ENCODE results near the gene CEBPG. TPM values are rescaled to one million over a fixed set of nuclear protein-coding genes. Genes with fewer than 3 reads are reported as not detected.

CEBPG gene
- total RNA-seq, 1 donor from 2014 or later, result 19.5 TPM

DNA sequence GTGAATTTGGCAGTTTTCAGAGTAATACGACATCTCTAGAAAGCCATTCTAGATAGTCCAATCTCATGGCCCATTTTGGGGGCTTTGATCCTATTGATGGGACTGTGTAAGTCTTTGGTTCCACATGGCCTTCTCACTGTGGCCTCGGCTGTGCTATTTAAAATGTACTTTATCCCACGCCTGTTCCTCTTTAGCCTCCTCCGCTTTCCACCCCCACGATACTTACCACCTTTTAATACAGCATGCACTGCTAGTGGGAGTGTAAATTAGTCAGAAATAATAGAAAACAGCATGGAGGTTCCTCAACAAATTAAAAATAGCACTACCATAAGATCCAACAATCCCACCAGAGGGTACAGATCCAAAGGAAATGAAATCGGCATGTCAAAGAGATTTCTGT is 28.3 kb upstream of the CEBPG start:
- no peak for DNase-seq (ENCODE audit: low spot score in 2 of 2, unreplicated experiment in 2 of 2)
- Mint-ChIP-seq H3K9me3 (no peaks in the 10 kb centered on the region), H3K4me1 (peaks cover 4% of the 10 kb centered on the region), H3K36me3 (no peaks in the 10 kb centered on the region), H3K4me3 (no peak overlapping the region), H3K27ac (no peak overlapping the region), H3K27me3 (ENCODE audit: low read depth) (peaks cover 78% of the 10 kb centered on the region)
- TF ChIP-seq, protein P1, sequence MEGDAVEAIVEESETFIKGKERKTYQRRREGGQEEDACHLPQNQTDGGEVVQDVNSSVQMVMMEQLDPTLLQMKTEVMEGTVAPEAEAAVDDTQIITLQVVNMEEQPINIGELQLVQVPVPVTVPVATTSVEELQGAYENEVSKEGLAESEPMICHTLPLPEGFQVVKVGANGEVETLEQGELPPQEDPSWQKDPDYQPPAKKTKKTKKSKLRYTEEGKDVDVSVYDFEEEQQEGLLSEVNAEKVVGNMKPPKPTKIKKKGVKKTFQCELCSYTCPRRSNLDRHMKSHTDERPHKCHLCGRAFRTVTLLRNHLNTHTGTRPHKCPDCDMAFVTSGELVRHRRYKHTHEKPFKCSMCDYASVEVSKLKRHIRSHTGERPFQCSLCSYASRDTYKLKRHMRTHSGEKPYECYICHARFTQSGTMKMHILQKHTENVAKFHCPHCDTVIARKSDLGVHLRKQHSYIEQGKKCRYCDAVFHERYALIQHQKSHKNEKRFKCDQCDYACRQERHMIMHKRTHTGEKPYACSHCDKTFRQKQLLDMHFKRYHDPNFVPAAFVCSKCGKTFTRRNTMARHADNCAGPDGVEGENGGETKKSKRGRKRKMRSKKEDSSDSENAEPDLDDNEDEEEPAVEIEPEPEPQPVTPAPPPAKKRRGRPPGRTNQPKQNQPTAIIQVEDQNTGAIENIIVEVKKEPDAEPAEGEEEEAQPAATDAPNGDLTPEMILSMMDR (IDR thresholded peaks at IDR 0.05; ENCODE audit: unreplicated experiment), result no peak

DNA sequence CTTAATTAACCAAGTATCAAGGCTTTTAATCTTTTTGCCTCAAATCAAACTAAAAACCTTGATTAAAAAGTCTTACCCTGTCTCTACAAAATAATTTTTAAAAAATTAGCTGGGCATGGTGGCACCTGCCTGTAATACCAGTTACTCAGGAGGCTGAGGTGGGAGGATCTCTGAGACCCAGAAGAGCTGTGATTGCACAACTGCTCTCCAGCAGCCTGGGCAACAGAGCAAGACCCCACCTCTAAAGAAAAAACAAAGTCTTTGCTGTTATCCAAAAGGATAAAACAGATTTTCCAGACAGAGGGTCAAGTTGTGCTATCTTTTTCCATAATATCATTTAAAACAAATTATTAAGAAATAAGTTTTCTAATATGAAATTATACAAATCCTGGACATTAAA is 26.8 kb upstream of the CEBPG start:
- Mint-ChIP-seq H3K4me1 (peaks cover 4% of the 10 kb centered on the region), H3K27me3 (ENCODE audit: low read depth) (peaks cover 68% of the 10 kb centered on the region), H3K9me3 (no peaks in the 10 kb centered on the region), H3K27ac (no peak overlapping the region), H3K4me3 (no peak overlapping the region), H3K36me3 (no peaks in the 10 kb centered on the region)
- TF ChIP-seq, protein P1 (IDR thresholded peaks at IDR 0.05; ENCODE audit: unreplicated experiment), result no peak
- no peak for DNase-seq (ENCODE audit: low spot score in 2 of 2, unreplicated experiment in 2 of 2)

- Mint-ChIP-seq H3K4me3 (no peak overlapping the region), H3K27ac (no peak overlapping the region), H3K27me3 (ENCODE audit: low read depth) (peaks cover 61% of the 10 kb centered on the region), H3K9me3 (no peaks in the 10 kb centered on the region), H3K36me3 (no peaks in the 10 kb centered on the region), H3K4me1 (peaks cover 4% of the 10 kb centered on the region)
- TF ChIP-seq, protein P1 (IDR thresholded peaks at IDR 0.05; ENCODE audit: unreplicated experiment), result no peak
- no peak for DNase-seq (ENCODE audit: low spot score in 2 of 2, unreplicated experiment in 2 of 2)
Observed at GRCh38 chr19:33347300-33347699, 26.2 kb upstream of the CEBPG start.

DNA sequence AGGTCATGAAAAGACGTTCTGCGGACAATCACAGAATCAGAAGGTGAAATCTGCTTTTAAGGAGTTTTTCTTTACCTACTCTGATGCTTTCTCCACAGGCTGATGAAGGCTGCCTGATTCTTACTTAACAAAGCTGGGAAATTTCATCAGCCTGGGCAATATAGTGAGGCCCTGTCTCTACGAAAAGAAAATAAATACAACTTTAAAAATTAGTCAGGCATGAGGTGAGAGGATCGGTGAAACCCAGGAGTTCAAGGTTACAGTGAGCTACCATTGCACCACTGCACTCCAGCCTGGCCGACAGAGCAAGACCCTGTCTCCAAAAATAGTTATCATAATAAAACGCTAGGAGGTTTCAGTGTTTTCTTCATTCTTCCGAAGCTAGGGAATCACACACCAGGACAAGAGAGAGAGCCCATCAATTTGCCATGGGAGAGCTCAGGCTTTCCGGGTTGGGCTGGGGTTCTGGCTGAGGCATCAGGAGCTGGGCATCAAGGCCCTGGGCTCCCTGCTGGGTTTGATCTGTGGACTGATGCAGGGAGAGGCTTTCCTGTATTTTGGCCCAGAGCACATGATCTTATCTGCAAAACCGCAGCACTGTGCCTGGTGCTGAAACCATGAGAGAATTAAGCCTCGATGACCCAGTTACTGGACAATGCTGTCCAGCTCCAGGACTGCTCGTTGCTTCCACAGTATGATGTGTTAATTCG is 25.1 kb upstream of the CEBPG start:
- TF ChIP-seq, protein P1 (IDR thresholded peaks at IDR 0.05; ENCODE audit: unreplicated experiment), result no peak
- H3K9me3 Mint-ChIP-seq, result no peaks in the 10 kb centered on the region
- H3K4me1 Mint-ChIP-seq, result peaks cover 4% of the 10 kb centered on the region
- no peaks in the 10 kb centered on the region for H3K36me3 Mint-ChIP-seq
- H3K27ac Mint-ChIP-seq, result no peak overlapping the region
- H3K4me3 Mint-ChIP-seq, result no peak overlapping the region
- DNase-seq (ENCODE audit: low spot score in 2 of 2, unreplicated experiment in 2 of 2), result no peak
- peaks cover 50% of the 10 kb centered on the region for H3K27me3 Mint-ChIP-seq (ENCODE audit: low read depth)

DNA sequence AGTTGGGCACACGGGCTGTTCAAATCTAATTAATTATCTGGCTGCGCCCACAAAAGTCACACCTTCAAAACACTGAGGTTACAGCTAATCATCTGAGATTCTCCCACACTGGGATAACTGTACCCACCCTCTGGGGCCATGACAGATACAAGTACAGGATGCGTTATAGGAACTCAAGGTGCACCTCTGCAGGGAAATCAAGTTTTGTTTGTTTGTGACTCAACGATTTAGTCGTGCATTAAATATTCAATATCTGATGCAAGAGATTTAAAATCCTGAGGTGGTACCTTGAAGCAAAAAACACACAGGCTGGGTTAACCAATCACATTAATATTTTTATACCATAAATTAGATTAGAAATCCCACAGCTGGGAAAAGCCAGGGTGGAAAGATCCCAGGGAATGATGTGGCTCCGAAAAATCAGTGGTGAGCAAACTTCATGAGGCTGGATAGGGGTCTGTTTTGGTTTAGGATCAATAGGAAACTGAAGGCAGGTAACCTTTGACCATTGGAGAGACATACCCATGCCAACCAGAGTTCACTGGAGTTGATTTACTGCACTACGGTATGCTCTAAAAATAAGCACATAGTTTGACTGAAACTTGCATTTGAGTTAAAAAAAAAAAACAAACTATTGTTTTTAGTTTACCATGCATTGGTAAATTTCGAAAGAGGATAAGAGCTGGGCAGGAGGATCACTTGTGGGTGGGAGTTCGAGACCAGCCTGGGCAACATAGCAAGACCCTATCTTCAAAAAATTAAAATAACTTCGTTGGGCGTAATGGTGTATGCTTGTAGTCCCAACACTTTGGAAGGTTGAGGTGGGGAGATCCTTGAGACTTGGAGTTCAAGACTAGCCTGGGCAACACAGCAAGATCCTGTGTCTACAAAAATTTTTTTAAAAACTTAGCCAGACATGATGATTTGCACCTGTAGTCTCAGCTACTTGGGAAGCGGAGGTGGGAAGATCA is 23.9 kb upstream of the CEBPG start:
- H3K36me3 Mint-ChIP-seq, result no peaks in the 10 kb centered on the region
- TF ChIP-seq, protein P1 (IDR thresholded peaks at IDR 0.05; ENCODE audit: unreplicated experiment), result no peak
- no peaks in the 10 kb centered on the region for H3K9me3 Mint-ChIP-seq
- no peak overlapping the region for H3K27ac Mint-ChIP-seq
- peaks cover 40% of the 10 kb centered on the region for H3K27me3 Mint-ChIP-seq (ENCODE audit: low read depth)
- H3K4me1 Mint-ChIP-seq, result no peaks in the 10 kb centered on the region
- no peak overlapping the region for H3K4me3 Mint-ChIP-seq
- DNase-seq (ENCODE audit: low spot score in 2 of 2, unreplicated experiment in 2 of 2), result no peak
